T-cell (primary cell): Measurements from ENCODE around the gene SEMA3A. TPM values are rescaled to one million over a fixed set of nuclear protein-coding genes. Genes with fewer than 3 reads are reported as not detected.

Experiments used
- ATAC-seq, 4 experiments: fragments of 200-7000 bp in 3 of 4; fragments of 150-1000 bp in 1 of 4; cut with Tn5 transposase; replicated peaks in 1 of 4; 1 replicate in 3 of 4; 2 replicates in 1 of 4; pipeline ENCODE4 v1.10.0; 2021; ENCODE audit warnings: moderate library complexity in 3 of 4, mild to moderate bottlenecking in 2 of 4, moderate number of reproducible peaks in 1 of 4
- CTCF ChIA-PET, 2 donors: fragments of 300-600 bp; sonication (Branson Sonifier 250); formaldehyde crosslinking; loops; one replicate each; lab custom pipeline; 2022; ENCODE audit warnings: antibody characterized with exemption in 2 of 2; lab: Charles Lee
- POLR2A ChIA-PET, 2 donors: fragments of 300-600 bp; sonication (Branson Sonifier 250); formaldehyde crosslinking; loops; one replicate each; lab custom pipeline; 2022; ENCODE audit warnings: antibody characterized with exemption in 2 of 2; lab: Charles Lee
- DNase-seq, 35 experiments: peaks; one replicate each; pipeline versions ENCODE4 v3.0.0 to v3.0.0-alpha.2; 2013 to 2023
- H3K27ac ChIP-seq: one replicate; pipeline ENCODE4 v1.5.1; 2013; ENCODE audit warnings: low read length
- H3K27me3 ChIP-seq, 2 experiments: replicated peaks in 1 of 2; 1 replicate in 1 of 2; 2 replicates in 1 of 2; pipeline versions ENCODE4 v1.6.1 to v1.7.0; 2013; ENCODE audit warnings: low read length in 1 of 2, mixed read lengths in 1 of 2; ENCODE audit not compliant: control insufficient read depth in 2 of 2, insufficient read depth in 2 of 2; ENCODE audit errors: extremely low read depth in 1 of 2
- H3K36me3 ChIP-seq, 2 donors: 1 replicate in 1 of 2; 2 replicates in 1 of 2; pipeline versions ENCODE4 v1.6.1 to v1.7.0; 2013; ENCODE audit warnings: low read length in 1 of 2; ENCODE audit not compliant: control insufficient read depth in 2 of 2, insufficient read depth in 1 of 2; ENCODE audit errors: extremely low read depth in 1 of 2
- H3K4me1 ChIP-seq, 2 experiments: 1 replicate in 1 of 2; 2 replicates in 1 of 2; pipeline versions ENCODE4 v1.6.1 to v1.7.0; 2013; ENCODE audit warnings: low read length in 2 of 2, mixed read lengths in 1 of 2; ENCODE audit not compliant: insufficient read depth in 2 of 2, control insufficient read depth in 1 of 2; ENCODE audit errors: extremely low read depth in 1 of 2
- H3K4me3 ChIP-seq, 2 donors: 1 replicate in 1 of 2; 2 replicates in 1 of 2; pipeline versions ENCODE4 v1.5.1 to v1.7.0; 2013; ENCODE audit warnings: mild to moderate bottlenecking in 2 of 2, low read length in 1 of 2, moderate library complexity in 1 of 2; ENCODE audit not compliant: control insufficient read depth in 1 of 2; ENCODE audit errors: extremely low read depth in 1 of 2
- H3K9me3 ChIP-seq: 2 replicates; pipeline ENCODE4 v1.7.0; 2013
- H3K27ac Mint-ChIP-seq, 2 donors: one replicate each; pipeline ENCODE4 v1.8.0; 2020 to 2021; ENCODE audit warnings: mild to moderate bottlenecking in 2 of 2, mixed read lengths in 2 of 2
- H3K27me3 Mint-ChIP-seq, 2 donors: one replicate each; pipeline ENCODE4 v1.8.0; 2021 to 2022; ENCODE audit warnings: mixed read lengths in 2 of 2
- H3K36me3 Mint-ChIP-seq: one replicate; pipeline ENCODE4 v1.8.0; 2021; ENCODE audit warnings: mixed read lengths
- H3K4me1 Mint-ChIP-seq, 3 donors: one replicate each; pipeline ENCODE4 v1.8.0; 2020 to 2022; ENCODE audit warnings: mixed read lengths in 3 of 3, mild to moderate bottlenecking in 1 of 3
- H3K4me3 Mint-ChIP-seq, 3 donors: one replicate each; pipeline ENCODE4 v1.8.0; 2020 to 2022; ENCODE audit warnings: mild to moderate bottlenecking in 3 of 3, mixed read lengths in 3 of 3, moderate library complexity in 3 of 3
- H3K9me3 Mint-ChIP-seq, 3 donors: one replicate each; pipeline ENCODE4 v1.8.0; 2020 to 2022; ENCODE audit warnings: mixed read lengths in 3 of 3
- WGBS: methylation state at CpG from one replicate; pipeline ENCODE4 v1.1.5; 2013; ENCODE audit warnings: missing lambda C conversion rate; ENCODE audit not compliant: insufficient coverage; 5-methylcytosine and 5-hydroxymethylcytosine counted together
- total RNA-seq, 35 experiments: library from RNA in 6 of 35; stranded (reverse) in 6 of 35; fragments of 120-200 nt in 1 of 35; gene quantifications; one replicate each; pipeline versions ENCODE4 v1.2.1 to v1.2.4 and lab custom pipeline; 2013 to 2026

Gene SEMA3A
- total RNA-seq, 5 donors from 2014 or later (not counting 1 experiment from before 2014, with no cell fraction given), result 0.15 to 1.6 (median 0.53) TPM; not detected in 1

DNA sequence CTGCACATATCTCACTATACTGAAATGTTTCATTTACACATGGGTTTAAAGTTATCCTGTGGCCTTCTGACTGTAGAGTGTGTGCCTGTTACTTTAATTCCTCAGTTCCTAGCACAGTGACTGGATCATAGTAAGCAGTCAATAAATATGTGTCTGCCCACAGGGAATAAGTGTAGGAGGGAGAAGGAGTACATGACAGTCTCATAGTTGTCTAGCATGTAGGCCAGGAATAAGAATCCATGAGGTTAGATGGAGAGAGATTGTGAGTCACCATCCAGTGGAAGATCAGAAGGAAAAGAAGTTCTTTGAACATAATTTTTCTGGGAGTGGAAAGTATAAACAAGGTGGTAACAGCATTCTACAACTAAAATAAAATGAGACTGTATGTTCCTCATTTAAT, 36.6 kb upstream of the SEMA3A start:
- H3K9me3 Mint-ChIP-seq, result no peaks in the 10 kb centered on the region
- no peak overlapping the region for H3K27ac Mint-ChIP-seq
- Histone ChIP-seq H3K4me3 (no peak overlapping the region), H3K9me3 (no peaks in the 10 kb centered on the region), H3K27ac (no peak overlapping the region), H3K36me3 (no peaks in the 10 kb centered on the region), H3K4me1 (no peaks in the 10 kb centered on the region), H3K27me3 (no peaks in the 10 kb centered on the region)
- no peak overlapping the region for H3K4me3 Mint-ChIP-seq
- DNase-seq, result no peak
- no peaks in the 10 kb centered on the region for H3K27me3 Mint-ChIP-seq
- ChIA-PET CTCF (no interaction called here), POLR2A (no interaction called here)
- no peaks in the 10 kb centered on the region for H3K36me3 Mint-ChIP-seq
- no peaks in the 10 kb centered on the region for H3K4me1 Mint-ChIP-seq
- no peak for ATAC-seq

DNA sequence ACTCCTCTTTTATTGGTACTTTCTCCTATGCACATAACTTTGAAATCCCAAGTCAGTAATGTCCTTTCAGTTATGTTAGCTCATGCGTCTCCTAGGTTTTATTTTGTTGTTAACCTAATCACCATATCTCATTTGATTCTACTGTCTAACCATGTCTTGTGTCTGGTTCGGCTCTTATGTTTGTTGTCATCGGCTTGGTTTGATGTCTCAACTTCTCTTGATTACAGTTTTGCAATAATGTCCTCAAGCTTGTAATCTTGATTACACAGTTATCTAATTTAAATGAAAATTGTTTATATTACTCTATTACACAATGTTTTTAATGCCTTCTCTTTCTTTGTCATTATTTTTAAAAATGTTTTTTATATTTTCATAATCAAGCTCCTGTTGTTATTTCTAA, 35.9 kb upstream of the SEMA3A start:
- ChIA-PET POLR2A (no interaction called here), CTCF (no interaction called here)
- Mint-ChIP-seq H3K4me3 (no peak overlapping the region), H3K36me3 (no peaks in the 10 kb centered on the region), H3K4me1 (no peaks in the 10 kb centered on the region), H3K27ac (no peak overlapping the region), H3K27me3 (no peaks in the 10 kb centered on the region), H3K9me3 (no peaks in the 10 kb centered on the region)
- Histone ChIP-seq H3K4me1 (no peaks in the 10 kb centered on the region), H3K4me3 (no peak overlapping the region), H3K36me3 (no peaks in the 10 kb centered on the region), H3K27ac (no peak overlapping the region), H3K9me3 (no peaks in the 10 kb centered on the region), H3K27me3 (no peaks in the 10 kb centered on the region)
- ATAC-seq, result no peak
- WGBS, result 83% methylated on average over 1 of the region's 3 CpGs
- no peak for DNase-seq

DNA sequence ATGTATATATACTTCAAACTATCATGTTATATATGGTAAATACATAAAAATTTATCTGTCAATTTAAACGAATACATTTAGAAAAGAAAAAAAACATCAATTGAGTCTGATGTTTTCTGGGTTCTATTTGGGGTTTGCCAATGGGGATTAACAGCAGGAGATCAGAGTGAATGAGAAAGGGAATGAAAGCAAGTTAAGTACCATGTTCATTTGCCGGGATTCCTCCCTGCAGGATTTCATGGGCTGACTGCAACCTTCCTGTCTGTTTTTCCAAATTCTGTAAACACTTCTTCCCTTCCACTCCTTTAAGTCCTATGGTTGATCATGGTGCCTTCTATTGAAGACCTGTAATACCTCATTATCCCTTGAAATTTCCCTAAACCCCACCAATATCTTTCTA, 33.9 kb upstream of the SEMA3A start:
- Histone ChIP-seq H3K36me3 (no peaks in the 10 kb centered on the region), H3K4me3 (no peak overlapping the region), H3K27ac (no peak overlapping the region), H3K9me3 (no peaks in the 10 kb centered on the region), H3K27me3 (no peaks in the 10 kb centered on the region), H3K4me1 (no peaks in the 10 kb centered on the region)
- Mint-ChIP-seq H3K27ac (no peak overlapping the region), H3K4me3 (no peak overlapping the region), H3K4me1 (no peaks in the 10 kb centered on the region), H3K9me3 (no peaks in the 10 kb centered on the region), H3K36me3 (no peaks in the 10 kb centered on the region), H3K27me3 (no peaks in the 10 kb centered on the region)
- ChIA-PET CTCF (no interaction called here), POLR2A (no interaction called here)
- WGBS, result 86% methylated on average over 1 of the region's 2 CpGs
- DNase-seq (no peak), ATAC-seq (no peak)

DNA sequence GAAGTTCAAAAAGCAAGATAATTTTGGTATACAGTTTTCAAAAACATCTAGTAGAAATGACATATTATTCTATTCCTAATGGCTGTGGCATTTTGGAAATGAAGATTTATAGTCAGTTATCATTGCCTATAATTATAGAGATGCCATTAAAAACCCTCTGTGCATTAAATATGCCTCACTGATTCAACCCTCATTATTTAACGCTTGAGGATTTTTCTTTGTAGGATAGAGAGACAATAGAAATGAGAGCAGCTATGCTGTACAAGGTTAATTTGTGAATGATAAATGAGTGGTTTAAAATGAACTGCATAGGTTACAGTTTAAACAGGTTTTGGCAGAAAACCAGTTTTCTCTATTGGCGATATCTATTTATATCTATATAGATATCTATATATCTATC, 32.2 kb upstream of the SEMA3A start:
- no peaks in the 10 kb centered on the region for H3K9me3 ChIP-seq
- CTCF ChIA-PET, result no interaction called here
- no peaks in the 10 kb centered on the region for H3K36me3 ChIP-seq
- ATAC-seq (no peak), DNase-seq (no peak)
- no peaks in the 10 kb centered on the region for H3K4me1 Mint-ChIP-seq
- H3K4me1 ChIP-seq, result no peaks in the 10 kb centered on the region
- H3K27ac ChIP-seq, result no peak overlapping the region
- WGBS, result no CpG with 5 or more reads among the region's 2 CpGs
- no peaks in the 10 kb centered on the region for H3K27me3 ChIP-seq
- no peak overlapping the region for H3K27ac Mint-ChIP-seq
- POLR2A ChIA-PET, result no interaction called here
- no peaks in the 10 kb centered on the region for H3K27me3 Mint-ChIP-seq
- no peak overlapping the region for H3K4me3 ChIP-seq
- no peaks in the 10 kb centered on the region for H3K36me3 Mint-ChIP-seq
- no peaks in the 10 kb centered on the region for H3K9me3 Mint-ChIP-seq
- H3K4me3 Mint-ChIP-seq, result no peak overlapping the region

DNA sequence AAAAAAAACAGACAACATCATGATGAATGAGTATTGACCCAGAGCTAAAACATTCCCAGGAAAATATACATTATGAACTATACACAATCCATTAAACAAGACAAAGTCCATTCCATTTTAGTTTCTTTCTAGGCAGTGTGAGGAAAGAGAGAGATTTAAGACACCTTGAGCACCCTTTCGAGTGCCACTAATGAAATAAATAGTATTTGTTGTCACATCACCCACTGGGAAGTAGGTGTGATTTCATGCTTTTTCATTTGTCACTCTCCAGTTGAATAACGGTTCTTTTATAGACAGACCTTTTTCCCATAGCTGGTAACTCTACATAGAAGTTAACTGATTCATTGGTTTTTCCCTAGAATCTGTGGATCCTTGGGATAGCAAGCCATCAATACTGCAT, 29.9 kb upstream of the SEMA3A start:
- Histone ChIP-seq H3K36me3 (no peaks in the 10 kb centered on the region), H3K27ac (no peak overlapping the region), H3K4me1 (no peaks in the 10 kb centered on the region), H3K4me3 (no peak overlapping the region), H3K27me3 (no peaks in the 10 kb centered on the region), H3K9me3 (no peaks in the 10 kb centered on the region)
- no peak overlapping the region for H3K27ac Mint-ChIP-seq
- no peak for ATAC-seq
- no peaks in the 10 kb centered on the region for H3K9me3 Mint-ChIP-seq
- ChIA-PET CTCF (no interaction called here), POLR2A (interaction anchor here in 1 of 2 donors (0.5 kb wide), 1 partner anchor 10 kb away, joined by 3 read pairs; no protein-coding TSS in a partner anchor)
- peaks cover 0 to 3% (median 0%) of the 10 kb centered on the region in 3 donors for H3K4me1 Mint-ChIP-seq
- no peak for DNase-seq
- no CpG with 5 or more reads among the region's 2 CpGs for WGBS
- H3K36me3 Mint-ChIP-seq, result no peaks in the 10 kb centered on the region
- no peak overlapping the region for H3K4me3 Mint-ChIP-seq
- H3K27me3 Mint-ChIP-seq, result no peaks in the 10 kb centered on the region

DNA sequence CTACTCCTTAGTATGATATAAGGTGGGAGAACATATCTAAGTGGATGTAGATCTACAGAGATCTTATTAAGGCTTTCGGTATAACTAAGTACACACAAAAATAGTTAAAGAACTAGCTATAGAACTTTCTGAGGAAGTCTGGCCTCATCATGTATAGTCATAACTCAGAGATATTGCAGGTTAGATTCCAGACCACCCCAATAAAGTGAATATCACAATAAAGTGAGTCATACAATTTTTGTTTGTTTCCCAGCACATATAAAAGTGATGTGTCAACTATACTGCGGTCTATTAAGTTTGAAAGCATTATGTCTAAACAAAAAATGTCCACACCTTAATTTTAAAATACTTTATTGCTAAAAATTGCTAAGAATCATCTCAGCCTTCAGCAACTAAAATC, 24.7 kb upstream of the SEMA3A start:
- Histone ChIP-seq H3K27me3 (no peaks in the 10 kb centered on the region), H3K36me3 (no peaks in the 10 kb centered on the region), H3K4me3 (no peak overlapping the region), H3K4me1 (no peaks in the 10 kb centered on the region), H3K27ac (no peak overlapping the region), H3K9me3 (no peaks in the 10 kb centered on the region)
- ATAC-seq (no peak), DNase-seq (no peak)
- Mint-ChIP-seq H3K4me1 (peaks cover 0 to 3% (median 0%) of the 10 kb centered on the region in 3 donors), H3K27me3 (peaks cover 0 to 4% of the 10 kb centered on the region in 2 donors), H3K9me3 (no peaks in the 10 kb centered on the region), H3K27ac (no peak overlapping the region), H3K36me3 (no peaks in the 10 kb centered on the region), H3K4me3 (no peak overlapping the region)
- CTCF ChIA-PET, result no interaction called here
- whole genome bisulfite sequencing, result no CpG with 5 or more reads among the region's 2 CpGs
- POLR2A ChIA-PET, result no interaction called here

DNA sequence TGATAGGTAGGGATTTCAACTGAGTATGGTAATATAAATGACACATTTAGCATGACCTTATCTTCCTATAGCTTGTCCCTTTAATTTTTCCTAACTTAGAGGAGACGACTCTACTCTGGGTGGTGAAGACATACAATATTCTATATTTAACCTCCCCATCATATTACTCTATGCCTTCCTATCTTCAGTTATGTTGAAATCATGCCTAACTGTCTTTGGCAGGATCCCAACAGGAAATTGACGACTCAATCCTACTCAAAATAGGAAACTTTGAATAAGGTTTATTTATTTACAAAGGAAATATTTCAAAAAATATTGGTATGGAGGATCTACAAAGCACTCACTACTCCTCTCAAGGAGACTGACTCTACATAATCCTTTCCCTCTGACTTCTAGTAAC, 24.1 kb upstream of the SEMA3A start:
- Mint-ChIP-seq H3K36me3 (no peaks in the 10 kb centered on the region), H3K4me1 (peaks cover 0 to 3% (median 0%) of the 10 kb centered on the region in 3 donors), H3K9me3 (no peaks in the 10 kb centered on the region), H3K27me3 (peaks cover 0 to 4% of the 10 kb centered on the region in 2 donors), H3K27ac (no peak overlapping the region), H3K4me3 (no peak overlapping the region)
- ChIA-PET POLR2A (no interaction called here), CTCF (no interaction called here)
- Histone ChIP-seq H3K4me3 (no peak overlapping the region), H3K4me1 (no peaks in the 10 kb centered on the region), H3K27ac (no peak overlapping the region), H3K36me3 (no peaks in the 10 kb centered on the region), H3K27me3 (no peaks in the 10 kb centered on the region), H3K9me3 (no peaks in the 10 kb centered on the region)
- ATAC-seq (no peak), DNase-seq (no peak)
- WGBS, result no CpG with 5 or more reads among the region's 2 CpGs
